ENCODE measurements around the gene RABGGTA.

- TF ChIP-seq EZH2 (IDR thresholded peaks at IDR 0.05; ENCODE audit: insufficient read depth, poor library complexity, severe bottlenecking) (no peak), EZH2phosphoT487 (IDR thresholded peaks at IDR 0.05; ENCODE audit: insufficient read depth, low read depth) (no peak)
Measured at GRCh38 chr14:24307575-24308341, 36.4 kb upstream of the RABGGTA start, which contains the start of gene CIDEB.

All from GM23248 (cell line).